Measurements from ENCODE around the gene SLC25A23. TPM values are rescaled to one million over a fixed set of nuclear protein-coding genes. Genes with fewer than 3 reads are reported as not detected.

Gene SLC25A23
- total and polyA plus RNA-seq, 5 experiments from 2014 or later = 14.6 to 29.6 (median 19.0) TPM

GRCh38 chr19:6494438-6495036, 34.9 kb upstream of the SLC25A23 start:
- Mint-ChIP-seq H3K4me3 (no peak overlapping the region), H3K27ac (peak overlapping the region in 2 of 10 donors; percentile 47 to 65), H3K4me1 (peaks cover 6 to 15% (median 10%) of the 10 kb centered on the region in 4 donors), H3K27me3 (peaks cover 0 to 2% (median 0%) of the 10 kb centered on the region in 5 donors), H3K9me3 (peaks cover 0 to 4% (median 0%) of the 10 kb centered on the region in 9 donors), H3K36me3 (peaks cover 4 to 8% (median 4%) of the 10 kb centered on the region in 3 donors)
- ATAC-seq (no peak), DNase-seq (no peak)
- POLR2A ChIA-PET = interaction anchor here (1.6 kb wide), 1 partner anchor 22 kb away, joined by 4 read pairs; no protein-coding TSS in a partner anchor

- H3K4me1 Mint-ChIP-seq = peaks cover 6 to 12% (median 9%) of the 10 kb centered on the region in 4 donors
- H3K27ac Mint-ChIP-seq = peak overlapping the region in 1 of 10 donors; percentile 40
- peaks cover 0 to 2% (median 0%) of the 10 kb centered on the region in 5 donors for H3K27me3 Mint-ChIP-seq
- POLR2A ChIA-PET = interaction anchor here (0.6 to 1.8 kb wide), 2 partner anchors 10 to 29 kb away, joined by 3 to 6 read pairs; partner anchors contain the start of gene DENND1C
- no peak overlapping the region for H3K4me3 Mint-ChIP-seq
- no peak for ATAC-seq
- no peak for DNase-seq
- H3K9me3 Mint-ChIP-seq = peaks cover 0 to 4% (median 0%) of the 10 kb centered on the region in 9 donors
- H3K36me3 Mint-ChIP-seq = peaks cover 3 to 8% (median 4%) of the 10 kb centered on the region in 3 donors
These were observed 32.4 kb upstream of the SLC25A23 start for GRCh38 chr19:6491802-6492592.

- Mint-ChIP-seq H3K4me1 (peaks cover 6 to 12% (median 9%) of the 10 kb centered on the region in 4 donors), H3K9me3 (peaks cover 0 to 4% (median 0%) of the 10 kb centered on the region in 9 donors), H3K27ac (peak overlapping the region in 4 of 10 donors; percentile 13 to 71 (median 54)), H3K4me3 (peak overlapping the region in 6 of 10 donors; percentile 9 to 78 (median 66)), H3K27me3 (peaks cover 0 to 2% (median 0%) of the 10 kb centered on the region in 5 donors), H3K36me3 (peaks cover 3 to 8% (median 4%) of the 10 kb centered on the region in 3 donors)
- no peak for ATAC-seq
- POLR2A ChIA-PET = interaction anchor here (1.1 kb wide), 1 partner anchor 21 kb away, joined by 4 read pairs; no protein-coding TSS in a partner anchor
- no peak for DNase-seq
These were observed 30.5 kb upstream of the SLC25A23 start for GRCh38 chr19:6490134-6490533.

- peaks cover 0 to 4% (median 0%) of the 10 kb centered on the region in 9 donors for H3K9me3 Mint-ChIP-seq
- POLR2A ChIA-PET = interaction anchor here (0.6 kb wide), 1 partner anchor 541 kb away, joined by 3 read pairs; no protein-coding TSS in a partner anchor
- ATAC-seq (no peak), DNase-seq (no peak)
- H3K27ac Mint-ChIP-seq = peak overlapping the region in 4 of 10 donors; percentile 37 to 71 (median 64)
- peak overlapping the region in 9 of 10 donors; percentile 9 to 78 (median 57) for H3K4me3 Mint-ChIP-seq
- H3K27me3 Mint-ChIP-seq = peaks cover 0 to 2% (median 0%) of the 10 kb centered on the region in 5 donors
- peaks cover 3 to 12% (median 9%) of the 10 kb centered on the region in 4 donors for H3K4me1 Mint-ChIP-seq
- H3K36me3 Mint-ChIP-seq = peaks cover 0 to 8% (median 1%) of the 10 kb centered on the region in 3 donors
These were observed 29.9 kb upstream of the SLC25A23 start for GRCh38 chr19:6489278-6490061.

GRCh38 chr19:6484831-6485230, 25.2 kb upstream of the SLC25A23 start:
- Mint-ChIP-seq H3K9me3 (no peaks in the 10 kb centered on the region), H3K4me1 (peaks cover 20 to 44% (median 41%) of the 10 kb centered on the region in 4 donors), H3K36me3 (peaks cover 0 to 5% (median 0%) of the 10 kb centered on the region in 3 donors), H3K27me3 (no peaks in the 10 kb centered on the region), H3K4me3 (no peak overlapping the region), H3K27ac (no peak overlapping the region)
- DNase-seq = no peak
- ATAC-seq = no peak
- POLR2A ChIA-PET = interaction anchor here (0.6 to 0.7 kb wide), 2 partner anchors 13 kb away, joined by 3 to 6 read pairs; no protein-coding TSS in a partner anchor

- POLR2A ChIA-PET = interaction anchor here (0.6 to 0.7 kb wide), 2 partner anchors 13 to 14 kb away, joined by 3 to 6 read pairs; no protein-coding TSS in a partner anchor
- no peaks in the 10 kb centered on the region for H3K27me3 Mint-ChIP-seq
- H3K27ac Mint-ChIP-seq = peak overlapping the region in 3 of 10 donors; percentile 18 to 76 (median 53)
- H3K36me3 Mint-ChIP-seq = peaks cover 0 to 6% (median 0%) of the 10 kb centered on the region in 3 donors
- no peak for DNase-seq
- no peak overlapping the region for H3K4me3 Mint-ChIP-seq
- no peak for ATAC-seq
- no peaks in the 10 kb centered on the region for H3K9me3 Mint-ChIP-seq
- peaks cover 20 to 45% (median 44%) of the 10 kb centered on the region in 4 donors for H3K4me1 Mint-ChIP-seq
These were observed 24.6 kb upstream of the SLC25A23 start for GRCh38 chr19:6484230-6484629.

GRCh38 chr19:6483235-6483634, 23.6 kb upstream of the SLC25A23 start:
- DNase-seq (no peak), ATAC-seq (no peak)
- H3K4me1 Mint-ChIP-seq = peaks cover 20 to 46% (median 44%) of the 10 kb centered on the region in 4 donors
- H3K4me3 Mint-ChIP-seq = peak overlapping the region in 8 of 10 donors; percentile 3 to 64 (median 30)
- H3K27me3 Mint-ChIP-seq = no peaks in the 10 kb centered on the region
- H3K9me3 Mint-ChIP-seq = no peaks in the 10 kb centered on the region
- POLR2A ChIA-PET = no interaction called here
- H3K27ac Mint-ChIP-seq = peak overlapping the region; percentile 57 to 100 (median 98)
- peaks cover 0 to 6% (median 0%) of the 10 kb centered on the region in 3 donors for H3K36me3 Mint-ChIP-seq

- ATAC-seq (peak; percentile 10 to 16), DNase-seq (no peak)
- Mint-ChIP-seq H3K4me1 (peaks cover 20 to 46% (median 44%) of the 10 kb centered on the region in 4 donors), H3K4me3 (peak overlapping the region; percentile 84 to 100 (median 98)), H3K36me3 (peaks cover 0 to 12% (median 0%) of the 10 kb centered on the region in 3 donors), H3K27ac (peak overlapping the region; percentile 93 to 100 (median 98)), H3K27me3 (no peaks in the 10 kb centered on the region), H3K9me3 (no peaks in the 10 kb centered on the region)
- POLR2A ChIA-PET = interaction anchor here (1.1 to 2.5 kb wide), 6 partner anchors 10 to 121 kb away, joined by 3 to 24 read pairs (median 8); partner anchors contain the start of genes CLPP, KHSRP, SLC25A23 and TUBB4A
These were observed 22.7 kb upstream of the SLC25A23 start for GRCh38 chr19:6482343-6482686.

GRCh38 chr19:6481541-6482342, 22.1 kb upstream of the SLC25A23 start, which contains the start of gene DENND1C:
Gene DENND1C, minus strand, starts transcription at chr19:6481787. Its CDS starts 92 bp downstream, at chr19:6481695.
- peak; percentile 27 to 81 (median 58) for DNase-seq
- peak within 1 kb of the TSS; percentile 84 to 100 (median 98) for H3K4me3 Mint-ChIP-seq
- H3K27me3 Mint-ChIP-seq = no peaks in the 10 kb centered on the region
- H3K4me1 Mint-ChIP-seq = peaks cover 20 to 46% (median 44%) of the 10 kb centered on the region in 4 donors
- POLR2A ChIA-PET = interaction anchor here (0.6 to 2.5 kb wide), 18 partner anchors 11 to 678 kb away, joined by 3 to 24 read pairs (median 6); partner anchors contain the start of genes ALKBH7, CLPP, CRB3 and GPR108
- H3K9me3 Mint-ChIP-seq = no peaks in the 10 kb centered on the region
- ATAC-seq = peak; percentile 86 to 88
- H3K27ac Mint-ChIP-seq = peak within 1 kb of the TSS; percentile 93 to 100 (median 98)
- peaks cover 0 to 15% (median 0%) of the 10 kb centered on the region in 3 donors for H3K36me3 Mint-ChIP-seq

GRCh38 chr19:6480848-6481415, 21.3 kb upstream of the SLC25A23 start:
- H3K36me3 Mint-ChIP-seq = peaks cover 0 to 19% (median 0%) of the 10 kb centered on the region in 3 donors
- H3K27me3 Mint-ChIP-seq = no peaks in the 10 kb centered on the region
- ATAC-seq (peak; percentile 33 to 39), DNase-seq (peak in 3 of 10 donors; percentile 27 to 30 (median 28))
- peak overlapping the region; percentile 84 to 100 (median 98) for H3K4me3 Mint-ChIP-seq
- POLR2A ChIA-PET = interaction anchor here (0.6 to 2.5 kb wide), 20 partner anchors 11 to 677 kb away, joined by 3 to 24 read pairs (median 4); partner anchors contain the start of genes ALKBH7, CLPP, CRB3 and GPR108
- peaks cover 20 to 50% (median 44%) of the 10 kb centered on the region in 4 donors for H3K4me1 Mint-ChIP-seq
- peak overlapping the region; percentile 93 to 100 (median 98) for H3K27ac Mint-ChIP-seq
- no peaks in the 10 kb centered on the region for H3K9me3 Mint-ChIP-seq

All from naive thymus-derived CD8-positive, alpha-beta T cell (primary cell).